Neutrophil (primary cell): ENCODE results near the gene MYO7A.

Experiments
- H3K27ac ChIP-seq: fragments of 200-600 bp; sonication (generic); 2 replicates; pipeline ENCODE4 v1.5.1; 2016; ENCODE audit warnings: mild to moderate bottlenecking, moderate library complexity
- H3K27me3 ChIP-seq: fragments of 200-600 bp; sonication (generic); 2 replicates; pipeline ENCODE4 v1.6.0; 2016; ENCODE audit warnings: mild to moderate bottlenecking
- H3K36me3 ChIP-seq: fragments of 200-600 bp; sonication (generic); 2 replicates; pipeline ENCODE4 v1.5.1; 2017
- H3K4me1 ChIP-seq, 2 experiments: fragments of 200-600 bp in 1 of 2; sonication (generic) in 1 of 2; 1 replicate in 1 of 2; 2 replicates in 1 of 2; pipeline versions ENCODE4 v1.5.1 to v1.6.1; 2013 to 2016; ENCODE audit warnings: low read depth in 1 of 2, low read length in 1 of 2, mild to moderate bottlenecking in 1 of 2, moderate library complexity in 1 of 2; ENCODE audit not compliant: control insufficient read depth in 1 of 2, insufficient read depth in 1 of 2
- H3K4me3 ChIP-seq, 2 experiments: fragments of 200-600 bp in 1 of 2; sonication (generic) in 1 of 2; 1 replicate in 1 of 2; 2 replicates in 1 of 2; pipeline ENCODE4 v1.5.1; 2013 to 2016; ENCODE audit warnings: low read depth in 1 of 2, low read length in 1 of 2, mild to moderate bottlenecking in 1 of 2, moderate library complexity in 1 of 2
- H3K9me3 ChIP-seq: fragments of 200-600 bp; sonication (generic); 2 replicates; pipeline ENCODE4 v1.5.1; 2016
- TF ChIP-seq, protein P1 (sequence below): fragments of 200-600 bp; sonication (generic); IDR thresholded peaks from 2 replicates; pipeline ENCODE4 v1.5.1; 2016; ENCODE audit warnings: antibody characterized with exemption

The MYO7A gene

DNA sequence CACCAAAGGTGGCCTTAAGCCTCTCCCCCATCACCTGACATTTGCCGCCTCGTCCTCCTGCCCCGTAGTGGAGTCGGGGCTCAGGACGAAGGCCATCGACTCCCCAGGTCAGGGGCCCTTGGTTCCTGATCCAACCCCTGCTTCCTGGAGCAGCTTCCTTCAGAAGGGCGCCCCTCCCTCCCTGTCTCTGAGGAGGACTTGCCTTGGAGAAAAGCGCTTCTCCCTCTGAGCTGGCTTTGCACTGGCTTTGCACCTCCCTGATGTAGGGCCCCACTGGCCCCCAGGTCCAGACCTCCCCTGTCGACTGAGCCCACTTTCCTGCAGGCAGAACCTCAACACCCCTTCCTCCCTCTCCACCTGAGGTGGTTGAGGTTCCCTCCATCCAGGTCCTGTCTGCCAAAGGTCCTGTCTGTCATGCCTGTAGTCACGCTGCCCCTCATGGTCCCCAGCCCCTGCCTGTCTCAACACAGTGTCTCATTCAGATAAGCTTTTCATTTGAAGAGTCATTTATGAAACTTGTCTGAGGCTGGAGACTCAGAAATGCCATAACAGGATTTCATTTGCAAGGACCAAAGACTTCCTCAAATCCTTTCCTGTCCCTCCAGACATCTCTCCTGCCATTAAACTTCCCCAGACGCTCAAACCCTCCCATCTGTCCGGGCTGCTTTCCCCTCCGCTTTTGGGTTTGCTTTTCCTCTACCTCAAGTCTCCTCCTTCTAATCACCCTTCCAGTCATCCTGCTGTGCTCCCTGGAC is 78.4 kb downstream of the MYO7A start:
- Histone ChIP-seq H3K27me3 (no peaks in the 10 kb centered on the region), H3K27ac (no peak overlapping the region), H3K4me3 (no peak overlapping the region), H3K9me3 (no peaks in the 10 kb centered on the region), H3K4me1 (no peaks in the 10 kb centered on the region), H3K36me3 (no peaks in the 10 kb centered on the region)
- TF ChIP-seq, protein P1, sequence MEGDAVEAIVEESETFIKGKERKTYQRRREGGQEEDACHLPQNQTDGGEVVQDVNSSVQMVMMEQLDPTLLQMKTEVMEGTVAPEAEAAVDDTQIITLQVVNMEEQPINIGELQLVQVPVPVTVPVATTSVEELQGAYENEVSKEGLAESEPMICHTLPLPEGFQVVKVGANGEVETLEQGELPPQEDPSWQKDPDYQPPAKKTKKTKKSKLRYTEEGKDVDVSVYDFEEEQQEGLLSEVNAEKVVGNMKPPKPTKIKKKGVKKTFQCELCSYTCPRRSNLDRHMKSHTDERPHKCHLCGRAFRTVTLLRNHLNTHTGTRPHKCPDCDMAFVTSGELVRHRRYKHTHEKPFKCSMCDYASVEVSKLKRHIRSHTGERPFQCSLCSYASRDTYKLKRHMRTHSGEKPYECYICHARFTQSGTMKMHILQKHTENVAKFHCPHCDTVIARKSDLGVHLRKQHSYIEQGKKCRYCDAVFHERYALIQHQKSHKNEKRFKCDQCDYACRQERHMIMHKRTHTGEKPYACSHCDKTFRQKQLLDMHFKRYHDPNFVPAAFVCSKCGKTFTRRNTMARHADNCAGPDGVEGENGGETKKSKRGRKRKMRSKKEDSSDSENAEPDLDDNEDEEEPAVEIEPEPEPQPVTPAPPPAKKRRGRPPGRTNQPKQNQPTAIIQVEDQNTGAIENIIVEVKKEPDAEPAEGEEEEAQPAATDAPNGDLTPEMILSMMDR = no peak

GRCh38 chr11:77207019-77207485 is 79.0 kb downstream of the MYO7A start:
- Histone ChIP-seq H3K4me1 (no peaks in the 10 kb centered on the region), H3K4me3 (no peak overlapping the region), H3K36me3 (no peaks in the 10 kb centered on the region), H3K9me3 (no peaks in the 10 kb centered on the region), H3K27me3 (no peaks in the 10 kb centered on the region), H3K27ac (no peak overlapping the region)
- TF ChIP-seq, protein P1 = no peak

DNA sequence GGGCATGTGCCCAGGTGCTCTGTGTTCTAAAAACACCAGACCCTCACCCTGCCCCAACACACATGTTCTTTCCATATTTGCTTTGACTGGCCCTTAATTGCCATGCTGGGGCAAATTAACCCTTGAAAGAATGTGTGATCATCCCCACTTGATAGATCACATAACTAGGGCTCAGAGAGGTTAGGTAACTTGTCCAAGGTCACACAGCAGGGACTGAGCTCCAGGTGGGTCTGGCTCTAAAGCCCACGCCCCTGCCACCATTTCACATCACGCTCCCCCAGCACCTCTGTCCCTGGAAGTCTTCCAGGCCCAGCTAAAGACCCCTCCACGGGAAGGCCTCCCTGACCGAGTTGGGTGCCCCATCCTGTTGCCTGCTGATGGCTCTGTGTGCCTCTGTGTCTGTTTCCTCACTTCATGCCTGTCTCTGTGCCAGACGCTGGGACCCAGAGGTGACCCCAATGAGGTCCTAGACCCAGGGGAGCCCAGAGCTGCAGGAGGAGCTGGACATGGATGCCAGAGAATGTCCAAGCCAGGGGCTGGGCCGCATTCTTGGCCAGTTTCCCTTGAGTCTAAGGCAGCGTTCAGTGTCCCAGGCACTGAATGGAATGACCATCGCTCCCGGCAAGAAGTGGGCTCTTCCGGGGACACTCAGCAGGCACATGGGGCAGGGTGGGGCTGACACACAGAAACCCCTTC is 79.7 kb downstream of the MYO7A start:
- Histone ChIP-seq H3K27ac (no peak overlapping the region), H3K27me3 (no peaks in the 10 kb centered on the region), H3K9me3 (no peaks in the 10 kb centered on the region), H3K4me1 (no peaks in the 10 kb centered on the region), H3K36me3 (no peaks in the 10 kb centered on the region), H3K4me3 (no peak overlapping the region)
- TF ChIP-seq, protein P1 = no peak

DNA sequence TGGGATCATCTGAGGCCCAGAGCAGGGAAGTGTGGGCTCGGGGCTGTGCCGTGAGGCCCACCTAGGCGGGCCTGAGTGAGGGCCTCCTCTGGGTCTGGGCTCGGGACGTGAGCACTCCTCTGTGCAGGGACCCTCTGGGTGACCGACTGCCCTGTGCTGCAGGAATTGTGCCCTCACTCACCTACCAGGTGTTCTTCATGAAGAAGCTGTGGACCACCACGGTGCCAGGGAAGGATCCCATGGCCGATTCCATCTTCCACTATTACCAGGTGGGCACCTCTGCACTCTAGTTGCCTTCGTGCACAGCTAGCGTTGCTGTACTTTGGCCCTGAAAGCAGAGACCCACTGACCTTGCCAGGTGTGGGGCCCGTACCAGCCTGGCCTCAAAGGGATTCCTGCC is 80.5 kb downstream of the MYO7A start:
- Histone ChIP-seq H3K9me3 (no peaks in the 10 kb centered on the region), H3K27me3 (no peaks in the 10 kb centered on the region), H3K27ac (no peak overlapping the region), H3K4me3 (no peak overlapping the region), H3K4me1 (no peaks in the 10 kb centered on the region), H3K36me3 (no peaks in the 10 kb centered on the region)
- TF ChIP-seq, protein P1 = no peak

- Histone ChIP-seq H3K9me3 (no peaks in the 10 kb centered on the region), H3K4me3 (no peak overlapping the region), H3K27me3 (no peaks in the 10 kb centered on the region), H3K27ac (no peak overlapping the region), H3K36me3 (no peaks in the 10 kb centered on the region), H3K4me1 (no peaks in the 10 kb centered on the region)
- TF ChIP-seq, protein P1 = no peak
Measured at GRCh38 chr11:77209663-77210062, 81.6 kb downstream of the MYO7A start.
